Right forelimb (tissue), 1 donor: ENCODE measurements around the gene MILR1.
"Not testable (repeated sequence)": the region's sequence is repeated elsewhere in the genome, so short reads cannot be mapped to it uniquely, and the experiment has no call there.

Source experiments
- DNase-seq: peaks from one replicate; pipeline ENCODE4 v3.0.0-alpha.2; 2018

Gene MILR1

GRCh38 chr17:64428406-64428805, 20.5 kb upstream of the MILR1 start:
- DNase-seq, result no peak

- DNase-seq, result not testable (repeated sequence)
Measured at GRCh38 chr17:64430036-64430435, 18.9 kb upstream of the MILR1 start.

GRCh38 chr17:64431534-64431933, 17.4 kb upstream of the MILR1 start:
- DNase-seq, result no peak

DNA sequence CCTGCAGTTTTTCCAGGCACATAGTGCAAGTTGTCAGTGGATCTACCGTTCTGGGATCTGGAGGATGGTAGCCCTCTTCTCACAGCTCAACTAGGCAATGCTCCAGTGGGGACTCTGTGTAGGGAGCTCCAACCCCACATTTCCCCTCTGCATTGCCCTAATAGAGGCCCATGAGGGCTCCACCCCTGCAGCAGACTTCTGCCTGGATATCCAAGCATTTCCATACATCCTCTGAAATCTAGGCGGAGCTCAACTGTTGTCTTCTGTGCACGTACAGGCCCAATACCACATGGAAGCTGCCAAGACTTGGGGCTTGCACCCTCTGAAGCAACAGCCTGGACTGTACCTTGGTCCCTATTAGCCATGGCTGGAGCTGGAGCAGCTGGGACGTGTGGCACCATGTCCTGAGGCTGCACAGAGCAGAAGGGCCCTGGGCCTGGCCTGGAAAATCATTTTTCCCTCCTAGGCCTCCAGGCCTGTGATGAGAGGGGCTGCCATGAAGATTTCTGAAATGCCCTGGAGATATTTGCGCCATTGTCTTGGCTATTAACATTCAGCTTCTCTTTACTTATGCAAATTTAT, 10.9 kb upstream of the MILR1 start:
- DNase-seq, result no peak

DNA sequence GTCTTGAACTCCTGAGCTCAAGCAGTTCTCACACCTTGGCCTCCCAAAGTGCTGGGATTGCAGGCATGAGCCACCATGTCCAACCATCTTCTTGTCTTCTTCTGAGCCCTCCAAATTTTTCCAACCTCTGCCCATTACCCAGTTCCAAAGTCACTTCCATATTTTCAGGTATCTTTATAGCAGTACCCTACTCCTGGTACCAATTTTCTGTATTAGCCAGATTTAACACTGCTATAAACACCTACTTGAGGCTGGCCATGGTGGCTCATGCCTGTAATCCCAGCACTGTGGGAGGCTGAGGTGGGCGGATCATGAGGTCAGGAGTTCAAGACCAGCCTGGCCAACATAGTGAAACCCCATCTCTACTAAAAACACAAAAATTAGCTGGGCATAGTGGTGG, 9.4 kb upstream of the MILR1 start:
- DNase-seq, result not testable (repeated sequence)

DNA sequence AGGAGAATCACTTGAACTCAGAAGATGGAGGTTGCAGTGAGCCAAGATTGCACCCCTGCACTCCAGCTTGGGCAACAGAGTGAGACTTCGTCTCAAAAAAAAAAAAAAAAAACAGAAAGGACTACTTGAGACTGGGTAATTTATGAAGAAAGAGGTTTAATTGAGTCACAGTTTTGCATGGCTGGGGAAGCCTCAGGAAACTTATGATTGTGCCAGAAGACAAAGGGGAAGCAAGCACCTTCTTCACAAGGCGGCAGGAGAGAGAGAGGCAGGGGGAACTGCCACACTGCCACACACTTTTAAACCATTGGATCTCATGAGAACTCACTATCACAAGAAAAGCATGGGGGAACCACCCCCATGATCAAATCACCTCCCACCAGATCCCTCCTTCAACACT, 9.0 kb upstream of the MILR1 start:
- DNase-seq, result no peak

DNA sequence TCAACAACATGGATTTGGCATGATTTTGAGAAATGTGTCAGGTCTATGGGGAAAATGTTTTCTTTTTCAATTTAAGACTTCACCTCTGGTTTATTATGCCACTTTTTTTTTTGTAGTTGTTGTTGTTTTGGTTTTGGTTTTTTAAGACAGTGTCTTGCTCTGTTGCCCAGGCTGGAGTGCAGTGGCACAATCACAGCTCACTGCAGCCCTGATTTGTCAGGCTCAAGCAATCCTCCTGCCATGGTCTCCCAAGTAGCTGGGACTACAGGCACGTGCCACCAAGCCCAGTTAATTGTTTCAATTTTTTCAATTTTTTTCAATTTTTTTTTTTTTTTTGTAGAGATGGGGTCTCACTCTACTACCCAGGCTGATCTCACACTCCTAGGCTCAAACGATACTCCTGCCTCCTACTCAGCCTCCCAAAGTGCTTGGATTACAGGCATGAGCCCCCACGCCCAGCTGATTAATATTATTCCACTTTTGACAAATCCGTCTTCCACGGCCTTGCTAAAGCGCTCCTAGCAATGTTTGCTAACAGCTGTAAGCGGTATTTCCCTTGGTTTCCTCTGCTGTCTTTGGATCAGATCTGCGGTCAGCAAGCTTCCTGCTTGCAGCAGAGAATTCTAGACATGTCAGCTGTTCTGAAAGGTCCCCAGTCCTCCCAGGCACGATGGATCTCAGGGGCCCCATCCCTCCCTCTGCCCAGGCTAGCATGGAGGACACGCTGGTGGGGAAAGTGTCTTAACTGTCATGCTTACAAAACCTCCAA, 7.0 kb upstream of the MILR1 start:
- no peak for DNase-seq

- DNase-seq, result no peak
Measured at GRCh38 chr17:64442541-64442971, 6.4 kb upstream of the MILR1 start.

- DNase-seq, result no peak
Measured at GRCh38 chr17:64443086-64443760, 5.7 kb upstream of the MILR1 start.

- no peak for DNase-seq
Measured at GRCh38 chr17:64447526-64447925, 1.4 kb upstream of the MILR1 start.

DNA sequence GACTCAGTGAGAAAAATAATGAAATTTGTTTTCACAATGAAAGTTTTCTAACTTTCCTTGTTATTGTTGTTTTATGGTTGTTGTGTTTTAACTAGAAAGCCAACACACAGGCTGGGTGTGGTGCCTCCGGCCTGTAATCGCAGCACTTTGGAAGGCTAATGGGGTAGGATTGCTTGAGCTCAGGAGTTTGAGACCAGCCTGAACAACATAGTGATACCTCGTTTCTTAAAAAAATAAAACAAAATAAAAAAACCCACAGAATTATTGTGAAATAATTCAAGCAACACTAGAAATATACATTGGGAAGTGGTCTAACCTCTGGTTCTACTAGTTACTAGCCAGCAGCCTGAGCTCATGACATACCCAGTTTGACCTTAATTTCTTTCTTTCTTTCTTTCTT, 630 bp downstream of the MILR1 start:
- no peak for DNase-seq

DNA sequence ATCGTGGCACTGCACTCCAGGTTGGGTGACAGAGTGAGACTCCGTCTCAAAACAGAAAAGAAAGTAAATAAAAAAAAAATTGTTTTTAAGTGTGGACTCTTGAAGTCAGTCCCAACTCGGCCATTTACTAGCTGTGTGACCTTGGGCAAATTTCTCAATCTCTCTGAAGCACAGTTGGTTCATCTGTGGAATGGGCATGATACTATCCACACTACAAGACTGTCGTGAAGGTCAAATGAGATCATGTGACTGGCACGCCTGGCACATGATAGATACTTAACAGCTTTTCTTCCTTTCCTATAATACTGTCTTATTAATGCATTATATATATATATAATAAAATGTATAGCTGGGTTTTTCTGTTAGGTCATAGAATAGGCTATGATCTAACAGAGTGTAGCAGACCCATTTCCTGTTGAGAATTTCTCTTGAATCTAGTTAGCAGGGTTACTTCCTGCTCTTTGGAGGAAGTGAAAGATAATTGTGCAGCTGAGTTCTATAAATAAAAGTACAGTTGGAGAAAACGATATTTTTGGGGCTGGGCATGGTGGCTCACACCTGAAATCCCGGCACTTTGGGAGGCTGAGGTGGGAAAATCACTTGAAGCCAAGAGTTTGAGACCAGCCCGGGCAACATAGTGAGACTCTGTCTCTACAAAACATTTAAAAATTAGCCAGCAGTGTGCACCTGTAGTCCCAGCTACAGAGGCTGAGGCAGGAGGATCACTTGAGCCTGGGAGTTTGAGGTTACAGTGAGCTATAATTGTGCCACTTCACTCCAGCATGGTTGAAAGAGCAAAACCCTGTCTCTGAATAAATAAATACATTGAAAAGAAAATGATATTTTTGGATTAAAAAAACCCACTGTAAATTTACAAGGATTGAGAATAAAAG, 7.3 kb downstream of the MILR1 start:
- DNase-seq, result no peak

DNA sequence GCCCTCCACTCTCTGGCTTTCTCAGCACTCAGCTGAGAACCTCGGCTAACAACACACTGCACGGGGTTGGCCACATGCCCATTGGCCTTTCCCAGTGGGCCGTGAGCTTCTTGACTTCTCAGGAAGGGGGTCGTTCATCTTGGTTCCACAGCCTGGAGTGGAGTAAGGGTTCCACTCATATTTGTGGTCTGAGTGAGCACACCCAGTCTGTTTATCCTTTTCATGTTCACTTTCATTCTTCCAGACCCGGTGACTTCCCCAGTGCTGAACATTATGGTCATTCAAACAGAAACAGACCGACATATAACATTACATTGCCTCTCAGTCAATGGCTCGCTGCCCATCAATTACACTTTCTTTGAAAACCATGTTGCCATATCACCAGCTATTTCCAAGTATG, 8.2 kb downstream of the MILR1 start:
- no peak for DNase-seq

GRCh38 chr17:64458756-64459155, 9.8 kb downstream of the MILR1 start:
- no peak for DNase-seq

GRCh38 chr17:64459284-64459747, 10.4 kb downstream of the MILR1 start:
- no peak for DNase-seq

DNA sequence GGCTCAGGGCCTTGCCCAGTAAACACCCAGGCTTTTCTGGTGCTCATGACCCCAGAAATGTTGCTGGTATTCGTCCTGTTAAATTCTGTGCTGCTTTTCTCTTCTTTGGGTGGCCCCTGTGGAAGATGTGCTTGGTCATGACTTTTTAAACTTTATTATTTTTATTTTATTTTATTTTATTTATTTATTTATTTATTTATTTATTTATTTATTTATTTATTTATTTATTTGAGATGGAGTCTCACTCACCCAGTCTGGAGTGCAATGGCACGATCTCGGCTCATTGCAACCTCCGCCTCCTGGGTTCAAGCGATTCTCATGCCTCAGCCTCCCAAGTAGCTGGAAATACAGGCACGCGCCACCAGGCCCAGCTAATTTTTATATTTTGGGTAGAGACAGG, 10.9 kb downstream of the MILR1 start:
- not testable (repeated sequence) for DNase-seq

- DNase-seq, result no peak
Measured at GRCh38 chr17:64460955-64461354, 12.0 kb downstream of the MILR1 start.

DNA sequence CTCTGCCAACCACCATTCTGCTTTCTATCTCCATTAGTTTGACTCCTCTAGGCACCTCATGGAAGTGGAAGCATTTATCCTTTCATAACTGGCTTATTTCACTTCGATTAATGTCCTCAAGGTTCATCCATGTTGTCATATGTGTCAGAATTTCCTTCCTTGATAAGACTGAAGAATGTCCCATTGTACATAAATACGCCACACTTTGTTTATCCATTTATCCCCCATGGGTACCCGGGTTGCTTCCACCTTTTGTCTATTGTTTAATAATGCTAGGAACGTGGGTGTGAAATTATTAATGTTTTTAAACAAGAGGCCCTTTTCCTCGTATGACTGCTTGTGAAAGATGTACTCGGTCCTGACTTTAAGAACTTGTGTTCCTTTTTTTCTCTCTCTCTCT, 12.9 kb downstream of the MILR1 start:
- no peak for DNase-seq

DNA sequence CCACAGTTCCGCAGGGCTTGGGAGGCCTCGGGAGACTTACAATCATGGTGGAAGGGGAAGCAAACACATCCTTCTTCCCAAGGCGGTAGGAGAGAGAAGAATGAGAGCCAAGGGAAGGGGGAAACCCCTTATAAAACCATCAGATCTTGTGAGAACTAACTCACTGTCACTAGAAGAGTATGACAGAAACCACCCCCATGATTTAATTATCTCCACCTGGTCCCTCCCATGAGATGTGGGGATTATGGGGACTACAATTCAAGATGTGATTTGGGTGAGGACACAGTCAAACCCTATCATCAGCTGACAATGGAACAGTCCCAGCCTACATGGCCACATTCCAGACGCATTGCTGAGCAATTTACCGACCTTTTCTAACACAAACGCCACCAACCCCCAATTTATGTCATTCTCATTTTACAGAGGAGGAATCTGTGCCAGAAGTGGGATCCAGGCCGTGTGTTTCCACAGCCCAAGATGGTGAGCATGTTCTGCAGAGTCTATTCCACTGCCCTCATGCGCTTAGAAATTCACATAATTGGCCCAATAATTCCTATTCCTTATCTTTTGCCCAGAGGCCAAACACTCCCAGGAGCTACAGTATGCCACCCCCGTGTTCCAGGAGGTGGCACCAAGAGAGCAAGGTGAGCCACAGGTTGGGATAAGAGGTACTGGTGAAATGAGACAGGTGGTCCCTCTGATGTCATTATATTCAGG, 17.3 kb downstream of the MILR1 start:
- no peak for DNase-seq

DNA sequence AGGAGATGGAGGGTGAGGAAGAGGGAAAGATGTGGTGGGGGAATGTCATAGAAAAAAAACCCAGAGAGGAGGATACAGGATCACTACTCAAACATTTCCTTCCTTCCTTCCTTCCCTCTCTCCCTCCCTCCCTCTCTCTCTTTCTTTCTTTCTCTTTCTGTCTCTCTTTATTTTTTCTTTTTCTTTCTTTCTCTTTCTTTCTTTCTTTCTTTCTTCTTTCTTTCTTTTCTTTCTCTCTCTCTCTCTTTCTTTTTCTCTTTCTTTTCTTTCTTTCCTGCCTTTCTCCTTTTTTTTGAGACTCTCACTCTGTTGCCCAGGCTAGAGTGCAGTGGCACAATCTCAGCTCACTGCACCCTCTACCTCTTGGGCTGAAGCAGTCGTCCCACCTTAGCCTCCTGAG, 17.9 kb downstream of the MILR1 start:
- DNase-seq, result not testable (repeated sequence)

GRCh38 chr17:64470625-64471024, 21.7 kb downstream of the MILR1 start:
- no peak for DNase-seq

DNA sequence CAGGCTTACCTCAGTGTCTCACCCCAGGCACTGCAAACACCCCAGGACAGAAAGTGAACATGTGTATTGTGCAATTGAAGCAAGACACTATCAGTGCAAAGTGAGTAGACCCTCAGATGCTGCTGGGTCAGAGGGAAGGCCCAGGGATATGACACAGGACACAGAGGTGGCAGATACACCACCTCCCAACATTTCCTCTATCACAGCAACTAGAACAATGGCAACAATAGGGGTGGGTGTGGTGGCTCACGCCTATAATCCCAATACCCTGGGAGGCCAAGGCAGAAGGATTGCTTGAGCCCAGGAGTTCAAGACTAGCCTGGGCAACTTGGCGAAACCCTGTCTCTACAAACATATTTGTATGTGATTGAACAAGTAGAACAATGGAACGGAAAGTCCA, 22.5 kb downstream of the MILR1 start:
- no peak for DNase-seq
